IPS-NIHi7 (cell line): Measurements from ENCODE around the gene PABPN1L.

Experiments used
- DNase-seq: peaks from one replicate; pipeline ENCODE4 v3.0.0; 2012; ENCODE audit warnings: mixed read lengths; ENCODE audit errors: extremely low spot score

PABPN1L gene

DNA sequence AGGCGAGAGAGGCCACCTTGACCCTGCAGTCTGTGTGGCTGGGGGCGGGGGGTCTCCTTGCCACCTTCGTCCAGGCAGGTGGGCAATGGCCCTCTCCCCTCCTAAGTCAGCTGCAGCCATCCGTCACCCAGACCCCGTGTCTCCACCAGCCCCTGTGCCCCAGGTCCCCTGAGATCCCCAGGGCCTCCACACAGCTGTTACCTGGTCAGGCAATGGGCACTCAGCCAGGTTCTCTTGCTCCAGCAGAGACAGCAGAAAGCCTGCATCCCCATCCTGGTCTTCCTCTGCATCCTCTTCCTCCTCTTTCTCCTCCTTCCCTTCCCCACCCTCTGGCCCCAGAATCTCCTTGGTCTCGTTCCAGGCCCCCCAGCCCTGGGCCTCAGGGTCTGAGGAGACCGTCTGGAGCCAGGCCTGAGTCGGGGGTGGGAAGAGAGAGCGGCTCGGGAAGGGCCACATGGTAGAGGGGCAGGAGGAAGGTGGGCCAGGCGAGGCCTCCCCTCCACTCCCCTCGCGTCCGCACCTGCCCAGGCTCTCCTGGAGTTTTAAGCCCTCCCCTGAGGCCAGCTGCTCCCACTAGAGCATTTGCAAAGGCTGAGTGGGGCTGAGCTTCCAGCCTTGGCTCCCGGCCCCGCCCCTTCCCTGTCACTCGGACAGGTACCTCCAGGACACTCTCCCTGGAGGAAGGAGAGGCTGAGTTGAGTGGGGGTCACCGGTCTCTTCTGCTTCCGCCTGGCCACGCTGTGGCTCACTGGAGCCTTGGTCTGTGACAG is at the start of gene PABPN1L:
Gene PABPN1L, minus strand, starts transcription at position 510 of the 770 bp plus-strand sequence. Its CDS starts 54 bp downstream, at position 456.
- DNase-seq = no peak

- no peak for DNase-seq
Observed at GRCh38 chr16:88915639-88916327, 49.3 kb upstream of the PABPN1L start.

DNA sequence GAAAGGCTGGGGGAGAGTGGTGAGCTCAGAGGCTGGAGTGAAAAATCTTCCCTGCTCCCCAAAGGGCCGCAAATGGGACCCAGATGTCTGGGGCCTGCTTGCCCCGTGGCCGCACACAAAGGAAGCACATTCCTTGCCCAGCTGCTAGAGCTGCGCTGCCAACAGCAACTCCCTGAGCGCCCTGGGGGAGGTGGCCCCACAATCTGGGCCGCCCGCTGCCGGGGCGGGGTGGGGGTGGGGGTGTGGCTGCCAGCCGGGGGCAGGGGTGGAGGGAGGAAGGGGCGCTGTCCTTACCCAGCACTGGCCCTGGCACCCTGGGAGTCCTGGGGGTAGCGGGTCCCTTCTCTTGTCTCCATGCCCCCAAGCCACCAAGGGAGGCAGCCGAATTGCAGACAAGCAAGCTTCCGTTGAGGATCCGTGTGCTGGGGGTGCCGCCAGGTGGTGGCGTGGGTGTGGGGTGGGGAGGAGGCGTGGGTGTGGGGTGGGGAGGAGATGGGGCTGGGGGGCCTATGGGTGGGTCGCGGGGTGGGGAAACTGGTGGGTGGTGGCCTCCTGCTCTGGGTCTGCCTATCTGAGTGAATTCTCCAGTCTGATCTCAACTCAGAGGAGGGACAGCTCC is 48.4 kb upstream of the PABPN1L start:
- no peak for DNase-seq

DNA sequence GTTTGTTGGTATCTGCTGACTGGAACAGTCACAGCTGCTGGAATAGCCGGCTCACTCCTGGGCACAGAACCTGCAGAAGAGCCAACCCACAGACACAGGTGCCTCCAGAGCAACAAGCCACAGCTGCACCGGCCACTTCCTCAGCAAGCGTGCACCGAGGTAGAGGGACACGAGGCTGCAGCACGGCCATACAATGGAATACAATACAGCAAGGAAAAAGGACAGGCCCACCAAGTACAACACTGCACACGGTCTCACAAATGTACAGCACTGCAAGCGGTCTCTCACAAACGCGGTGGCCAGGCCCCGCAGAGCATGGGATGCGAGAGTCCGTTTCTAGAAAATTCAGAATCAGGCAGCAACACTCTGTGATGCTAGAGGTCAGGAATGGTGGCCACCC is 47.4 kb upstream of the PABPN1L start:
- no peak for DNase-seq

DNA sequence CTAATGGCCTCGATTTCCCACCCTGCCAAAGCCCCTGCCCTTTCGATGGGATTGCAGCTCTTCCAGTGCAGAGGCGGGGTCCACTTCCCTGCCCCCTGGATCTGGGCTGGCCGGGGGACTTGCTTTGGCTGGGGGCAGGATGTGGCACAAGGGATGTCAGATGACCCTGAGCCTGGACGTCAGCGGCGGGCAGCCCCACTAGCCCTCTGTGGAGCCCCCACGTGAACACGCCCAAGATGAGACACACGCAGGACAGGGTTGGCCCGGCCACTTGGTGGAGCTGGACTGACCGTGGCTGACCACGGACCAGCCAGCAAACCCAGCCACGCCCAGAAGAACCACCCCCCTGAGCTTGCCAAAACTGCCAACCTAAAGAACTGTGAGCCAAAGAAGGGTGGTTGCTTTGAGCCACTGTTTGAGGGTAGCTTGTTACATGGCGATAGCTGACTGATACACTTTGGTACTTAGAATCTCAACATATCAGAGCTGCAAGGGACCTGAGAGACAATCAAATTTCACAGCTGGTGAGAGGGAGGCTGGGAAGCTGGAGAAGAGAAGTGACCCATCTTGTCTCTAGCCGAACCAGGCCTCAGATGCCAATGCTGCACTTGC is 46.6 kb upstream of the PABPN1L start:
- DNase-seq = no peak

- DNase-seq = no peak
Observed at GRCh38 chr16:88912556-88912955, 46.1 kb upstream of the PABPN1L start.

DNA sequence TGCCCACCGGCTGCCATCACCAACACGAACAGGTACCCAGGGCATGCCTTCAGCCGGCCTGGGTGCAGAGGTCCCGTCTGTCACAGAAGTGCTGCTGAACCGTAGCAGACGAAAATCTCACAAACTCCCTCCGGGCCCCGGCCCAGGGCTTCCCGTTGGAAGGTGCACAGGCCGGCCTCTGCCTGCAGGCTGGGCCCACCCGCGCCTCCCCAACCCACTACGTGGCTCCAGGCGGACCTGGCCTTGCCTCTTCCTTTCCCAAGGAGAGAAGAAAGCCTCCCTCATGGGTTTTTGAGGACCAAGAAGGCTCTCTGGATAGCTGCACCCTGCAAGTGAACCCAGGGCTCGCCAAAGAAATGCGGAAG is 45.5 kb upstream of the PABPN1L start:
- DNase-seq = no peak

DNA sequence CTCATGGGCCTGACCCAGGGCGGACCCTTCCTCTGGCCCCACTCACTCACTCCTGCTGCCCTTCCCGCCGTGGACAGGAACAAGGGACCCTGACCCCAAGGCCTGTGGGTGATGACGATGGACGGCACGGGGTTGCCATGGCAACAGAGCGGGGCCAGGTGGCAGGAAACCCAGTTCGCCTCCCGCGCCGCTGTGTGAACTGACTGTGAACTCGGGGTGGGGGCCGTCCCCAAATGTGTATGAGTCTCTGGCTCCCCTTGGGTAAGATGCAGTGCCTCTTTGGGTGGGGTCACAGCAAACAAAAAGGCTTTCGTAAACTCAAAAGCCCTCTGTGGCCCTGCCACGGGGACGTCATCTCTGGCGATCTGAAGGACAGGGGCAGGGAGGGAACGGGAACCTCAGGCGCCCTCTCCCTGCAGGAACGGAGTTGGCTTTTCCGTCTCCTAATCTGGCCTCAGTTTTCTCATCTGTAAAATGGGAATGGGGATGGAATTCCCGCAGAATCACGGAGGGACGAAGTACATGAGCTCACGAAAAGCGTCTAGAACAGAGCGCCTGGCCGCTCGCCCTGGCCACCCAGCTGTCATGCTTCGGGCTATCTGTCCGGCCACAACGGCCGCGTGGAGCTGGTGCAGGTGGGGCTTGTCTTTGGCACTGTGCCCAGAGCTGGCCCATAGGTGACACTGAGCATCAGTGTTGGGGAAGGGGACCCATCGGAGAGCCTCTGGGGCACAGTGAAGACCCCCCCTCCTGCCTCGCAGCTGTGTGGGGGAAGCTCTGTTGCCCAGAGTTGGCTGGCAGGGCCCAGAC is 44.9 kb upstream of the PABPN1L start:
- no peak for DNase-seq

- DNase-seq = no peak
Observed at GRCh38 chr16:88910284-88911135, 44.0 kb upstream of the PABPN1L start.

DNA sequence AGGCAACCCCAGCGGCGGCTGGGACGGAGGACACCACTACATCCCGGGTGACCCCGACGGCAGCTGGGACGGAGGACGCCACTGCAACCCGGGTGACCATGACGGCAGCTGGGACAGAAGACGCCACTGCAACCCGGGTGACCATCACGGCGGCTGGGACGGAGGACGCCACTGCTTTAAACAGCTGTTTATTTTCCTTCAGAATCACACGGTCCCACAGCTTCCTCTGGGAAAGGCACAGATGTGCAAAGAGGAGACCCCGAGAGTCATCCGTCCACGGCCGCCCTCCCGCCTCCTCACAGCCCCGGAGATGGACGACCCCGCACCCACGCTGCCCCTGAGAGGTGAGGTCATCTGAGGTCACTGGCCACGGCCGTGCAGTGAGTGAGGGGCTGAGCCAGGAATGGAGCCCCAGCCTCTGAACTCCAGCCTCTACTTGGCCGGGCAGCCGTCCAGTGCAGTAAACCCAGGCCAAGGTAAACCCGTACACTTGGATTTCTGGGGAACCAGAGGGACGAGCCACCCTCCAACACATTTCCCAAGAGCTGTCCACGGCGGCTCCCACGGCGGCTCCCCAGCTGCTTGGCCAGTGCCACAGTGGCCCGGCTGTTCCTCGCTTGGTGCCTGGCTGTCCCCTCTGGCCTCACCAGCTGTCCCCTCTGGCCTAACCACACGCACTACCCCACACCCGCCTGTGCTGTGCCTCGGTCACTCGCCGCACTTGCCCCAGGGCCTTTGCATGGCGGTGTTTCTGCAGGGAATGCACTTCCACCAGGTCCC is 43.2 kb upstream of the PABPN1L start:
- no peak for DNase-seq

GRCh38 chr16:88908307-88908706 is 41.8 kb upstream of the PABPN1L start:
- no peak for DNase-seq

DNA sequence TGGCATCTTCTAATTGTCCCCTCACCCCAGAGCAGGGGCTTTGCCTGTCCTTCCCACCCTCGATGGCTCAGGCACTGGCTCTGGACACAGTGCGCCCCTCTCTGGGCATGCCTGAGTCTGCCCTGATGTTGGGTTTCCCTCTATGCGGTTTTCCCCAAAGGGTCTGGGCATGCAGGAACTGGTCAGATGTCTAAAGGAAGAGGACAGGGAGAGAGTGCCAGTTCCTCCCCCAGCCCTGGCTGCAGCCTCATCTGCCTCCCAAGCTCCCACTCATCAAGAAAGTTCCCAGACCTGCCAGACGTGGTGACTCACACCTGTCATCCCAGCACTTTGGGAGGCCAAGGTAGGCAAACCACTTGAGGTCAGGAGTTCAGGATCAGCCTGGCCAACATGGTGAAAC is 41.3 kb upstream of the PABPN1L start:
- DNase-seq = no peak

DNA sequence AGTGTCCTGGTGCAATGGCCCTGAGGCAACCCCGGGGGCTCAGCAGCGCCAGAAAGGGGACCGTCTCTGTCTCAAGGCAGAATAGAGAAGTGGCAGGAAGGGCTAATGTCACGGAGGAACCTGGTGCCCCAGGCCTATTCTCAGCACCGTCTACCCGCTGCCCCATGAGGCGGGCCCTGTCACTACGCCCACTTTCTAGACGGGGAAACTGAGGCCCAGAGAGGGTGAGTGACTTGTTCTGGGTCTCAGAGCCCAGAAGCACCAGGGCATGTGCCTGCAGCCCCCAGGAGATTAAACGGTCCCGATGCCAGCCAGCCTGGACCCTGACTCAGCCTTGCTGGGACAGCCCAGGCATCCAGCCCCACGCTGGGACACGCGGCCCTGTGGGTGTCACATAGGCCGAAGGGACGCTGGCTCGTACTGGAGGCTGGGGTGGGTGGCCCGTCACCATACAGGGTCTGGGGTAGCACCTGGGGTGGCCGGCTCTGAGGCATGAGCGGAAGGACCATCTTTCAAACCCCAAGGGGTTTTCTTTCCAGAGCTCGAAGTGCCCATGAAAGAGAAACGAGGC is 40.2 kb upstream of the PABPN1L start:
- no peak for DNase-seq

DNA sequence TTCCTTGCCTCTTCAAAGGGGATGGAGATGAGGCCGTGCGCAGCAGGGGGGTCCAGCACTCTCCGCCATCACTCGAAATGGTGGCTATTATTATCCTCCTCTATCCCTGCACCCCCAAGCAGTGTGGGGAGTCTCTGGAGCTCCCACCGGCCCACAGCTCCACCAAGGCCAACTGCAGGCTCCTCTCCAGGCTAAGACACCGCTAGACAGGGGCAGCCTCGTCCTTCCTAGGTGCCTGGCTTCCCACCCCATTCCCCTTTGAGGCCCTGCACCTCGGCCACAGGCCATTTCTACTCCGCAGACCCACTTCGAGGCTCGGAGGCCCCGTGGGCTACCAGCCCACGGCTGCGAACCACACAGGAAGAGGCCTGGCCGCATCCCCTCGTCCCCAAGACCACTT is 39.6 kb upstream of the PABPN1L start:
- no peak for DNase-seq

DNA sequence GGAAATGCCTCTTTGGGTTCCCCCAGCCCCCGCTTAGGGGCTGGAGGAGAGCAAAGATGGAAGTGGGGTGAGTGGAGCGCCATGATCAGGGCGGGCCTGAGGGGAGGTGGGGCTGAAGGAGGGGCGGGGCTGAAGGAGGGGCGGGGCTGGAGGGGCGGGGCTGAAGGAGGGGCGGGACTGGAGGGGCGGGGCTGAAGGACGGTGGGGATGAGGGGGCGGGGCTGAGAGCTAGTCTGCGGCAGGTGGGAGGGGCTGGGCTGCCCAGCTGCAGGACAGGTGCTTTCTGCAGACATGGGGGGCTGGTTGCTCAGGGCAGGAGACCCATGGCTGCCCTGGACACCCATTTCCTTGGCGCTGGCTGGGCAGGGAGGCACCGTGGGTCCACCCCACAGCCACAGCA is 39.1 kb upstream of the PABPN1L start:
- DNase-seq = peak; percentile 91

GRCh38 chr16:88904676-88905365 is 38.4 kb upstream of the PABPN1L start:
- DNase-seq = no peak

DNA sequence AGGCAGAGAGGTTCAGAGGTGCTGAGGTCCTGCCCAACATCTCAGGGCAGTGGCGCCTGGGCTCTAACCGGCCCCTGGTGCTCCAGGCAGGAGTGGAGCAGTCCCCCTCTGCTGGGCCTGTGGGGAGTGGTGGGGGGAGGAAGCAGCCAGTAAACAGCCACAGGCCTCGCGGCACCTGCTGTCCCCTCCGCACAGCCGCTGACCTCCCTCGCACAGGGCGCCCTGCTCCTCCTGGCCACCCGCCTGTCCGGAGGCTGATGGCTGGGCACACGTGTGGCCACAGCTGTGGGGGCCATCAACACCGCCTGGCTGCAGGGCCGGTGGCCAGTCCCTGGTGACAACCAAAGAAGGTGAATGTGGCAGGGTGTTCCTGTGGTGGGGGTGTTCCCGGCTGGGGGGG is 36.8 kb upstream of the PABPN1L start:
- no peak for DNase-seq

GRCh38 chr16:88902744-88903143 is 36.3 kb upstream of the PABPN1L start:
- DNase-seq = no peak

- DNase-seq = no peak
Observed at GRCh38 chr16:88901718-88902337, 35.4 kb upstream of the PABPN1L start.
